ENCODE data around the gene ABHD6.
"Not testable (repeated sequence)": the region's sequence is repeated elsewhere in the genome, so short reads cannot be mapped to it uniquely, and the experiment has no call there.

The ABHD6 gene, protein sequence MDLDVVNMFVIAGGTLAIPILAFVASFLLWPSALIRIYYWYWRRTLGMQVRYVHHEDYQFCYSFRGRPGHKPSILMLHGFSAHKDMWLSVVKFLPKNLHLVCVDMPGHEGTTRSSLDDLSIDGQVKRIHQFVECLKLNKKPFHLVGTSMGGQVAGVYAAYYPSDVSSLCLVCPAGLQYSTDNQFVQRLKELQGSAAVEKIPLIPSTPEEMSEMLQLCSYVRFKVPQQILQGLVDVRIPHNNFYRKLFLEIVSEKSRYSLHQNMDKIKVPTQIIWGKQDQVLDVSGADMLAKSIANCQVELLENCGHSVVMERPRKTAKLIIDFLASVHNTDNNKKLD

DNA sequence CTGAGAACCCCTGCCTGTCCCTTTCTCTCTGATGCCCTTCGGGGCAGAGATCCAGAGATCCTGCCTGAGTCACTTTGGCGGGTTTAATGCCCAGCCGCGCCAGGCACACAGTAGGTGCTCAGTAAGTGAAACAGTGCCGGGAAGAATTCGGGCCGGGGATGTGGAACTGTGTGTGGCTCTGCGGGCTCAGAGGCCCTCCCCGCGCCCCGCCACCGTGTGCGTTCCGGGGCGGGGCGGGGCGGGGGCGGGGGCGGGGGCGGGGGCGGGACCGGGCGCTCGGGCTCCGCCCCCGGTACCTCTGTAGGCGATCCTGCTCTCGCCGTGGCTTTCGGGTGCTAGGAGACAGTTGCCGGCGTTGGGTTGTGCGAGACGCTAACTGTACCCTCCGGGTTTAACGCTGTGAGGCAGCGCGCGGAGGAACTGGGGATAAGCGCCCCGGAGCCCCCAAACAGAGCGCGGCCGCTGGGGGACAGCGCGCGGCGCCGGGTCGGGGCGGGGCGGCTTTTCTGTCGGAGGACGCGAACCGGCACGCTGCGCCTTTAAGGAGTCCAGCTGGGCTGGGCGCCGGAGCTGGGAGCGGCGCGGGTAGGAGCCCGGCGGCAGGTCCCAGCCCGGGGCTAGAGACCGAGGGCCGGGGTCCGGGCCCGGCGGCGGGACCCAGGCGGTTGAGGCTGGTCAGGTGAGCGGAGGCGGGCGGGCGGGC lies at the start of gene ABHD6:
Gene ABHD6 (plus strand): TSS at position 555 of the 703 bp plus-strand sequence. CDS start 18,795 bp downstream, outside the sequence.
- DNase-seq (ENCODE audit: low spot score) = peak; percentile 69

DNA sequence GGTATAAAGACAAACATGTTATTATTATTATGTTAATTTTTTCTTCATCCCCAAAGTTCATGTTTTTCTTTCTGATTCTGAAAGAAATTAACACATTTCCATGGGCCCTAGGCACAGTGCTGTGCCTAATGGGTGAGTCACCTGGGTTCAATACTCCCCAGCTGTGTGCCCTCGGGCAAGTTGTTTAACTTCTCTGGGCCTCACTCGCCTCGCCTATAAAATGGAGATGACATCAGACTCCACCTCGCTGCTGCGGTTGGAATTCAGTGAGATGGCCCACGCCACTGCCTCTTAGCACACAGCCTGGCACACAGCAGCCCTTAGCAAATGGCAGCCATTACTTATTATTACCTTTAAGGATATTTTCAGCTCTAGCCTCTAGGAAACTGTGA lies 49.4 kb upstream of the ABHD6 start:
- DNase-seq (ENCODE audit: low spot score) = no peak

DNA sequence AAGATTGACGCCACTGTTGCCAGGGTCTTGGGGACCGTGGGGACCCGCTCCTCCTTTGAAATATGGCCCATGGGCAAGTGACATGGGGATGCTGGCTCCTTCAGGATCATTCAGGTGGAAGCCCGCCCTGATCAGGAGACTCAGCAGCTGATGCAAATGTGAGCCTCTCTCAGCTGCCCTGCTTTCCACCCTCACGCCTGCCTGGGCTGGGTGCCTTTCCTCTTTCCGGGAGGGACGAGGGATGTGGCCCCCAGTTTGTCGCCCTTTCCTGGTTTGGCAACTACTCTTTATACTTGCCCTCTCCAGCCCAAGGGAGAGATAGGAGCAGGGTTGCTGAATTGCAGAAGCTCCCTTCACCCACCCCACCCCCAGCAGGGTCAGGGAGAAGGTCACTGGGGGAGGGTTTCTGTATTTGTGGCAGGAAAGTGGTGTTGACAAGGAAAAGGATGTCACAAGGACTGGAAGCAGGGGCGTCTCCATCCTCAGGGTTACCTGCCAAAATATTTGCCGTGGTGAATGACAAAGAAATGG lies 48.6 kb upstream of the ABHD6 start:
- DNase-seq (ENCODE audit: low spot score) = no peak

DNA sequence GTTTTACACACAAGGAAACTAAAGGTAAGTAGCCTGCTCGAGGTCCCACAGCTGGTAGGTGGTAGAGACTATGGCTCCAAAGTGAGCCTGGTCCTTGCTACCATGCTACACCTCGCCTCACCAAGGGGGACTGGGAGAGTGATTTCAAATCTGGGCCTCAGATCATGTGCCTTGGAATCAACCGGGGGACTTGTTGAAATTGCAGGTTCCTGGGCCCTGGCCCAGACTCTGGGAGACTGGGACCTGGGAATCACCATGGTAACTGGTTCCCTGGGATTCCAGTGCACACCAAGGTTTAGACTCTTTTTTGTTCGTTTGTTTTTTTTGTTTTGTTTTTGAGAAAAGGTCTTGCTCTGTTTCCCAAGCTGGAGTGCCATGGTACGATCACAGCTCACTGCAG lies 47.9 kb upstream of the ABHD6 start:
- no peak for DNase-seq (ENCODE audit: low spot score)

DNA sequence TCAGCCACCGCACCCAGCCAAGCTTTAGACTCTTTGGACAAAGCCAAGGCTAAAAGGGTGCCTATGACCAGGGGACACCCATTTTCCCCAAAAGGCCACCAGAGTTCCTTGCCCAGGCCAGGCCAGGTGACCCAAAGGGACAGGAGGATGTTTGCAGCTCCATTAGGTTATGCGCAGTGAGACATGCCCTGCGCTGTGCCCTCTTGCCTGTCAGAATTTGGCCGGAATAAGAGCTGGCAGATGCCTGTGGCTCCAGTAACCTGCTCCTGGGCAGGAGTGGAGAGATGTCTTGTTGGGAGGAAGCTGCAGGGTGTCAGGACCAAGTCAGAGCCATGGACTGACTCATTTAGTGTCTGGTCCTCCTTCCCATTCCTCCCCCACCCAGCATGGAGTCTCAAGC lies 47.3 kb upstream of the ABHD6 start:
- no peak for DNase-seq (ENCODE audit: low spot score)

DNA sequence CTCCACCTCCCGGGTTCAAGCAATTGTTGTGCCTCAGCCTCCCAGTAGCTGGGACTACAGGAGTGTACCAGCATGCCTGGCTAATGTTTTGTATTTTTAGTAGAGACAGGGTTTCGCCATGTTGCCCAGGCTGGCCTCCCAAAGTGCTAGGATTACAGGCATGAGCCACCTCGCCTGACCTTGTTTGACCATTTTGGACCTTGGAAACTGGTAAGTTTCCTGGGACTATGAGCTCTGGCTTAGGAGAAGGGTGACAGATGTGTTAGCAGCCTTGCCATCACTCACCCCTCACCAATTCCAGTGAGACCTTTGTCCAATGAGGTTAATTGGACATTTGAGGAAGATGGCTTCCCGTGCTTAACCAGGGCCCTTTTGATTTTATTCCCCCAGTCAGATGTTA lies 46.7 kb upstream of the ABHD6 start:
- no peak for DNase-seq (ENCODE audit: low spot score)

DNA sequence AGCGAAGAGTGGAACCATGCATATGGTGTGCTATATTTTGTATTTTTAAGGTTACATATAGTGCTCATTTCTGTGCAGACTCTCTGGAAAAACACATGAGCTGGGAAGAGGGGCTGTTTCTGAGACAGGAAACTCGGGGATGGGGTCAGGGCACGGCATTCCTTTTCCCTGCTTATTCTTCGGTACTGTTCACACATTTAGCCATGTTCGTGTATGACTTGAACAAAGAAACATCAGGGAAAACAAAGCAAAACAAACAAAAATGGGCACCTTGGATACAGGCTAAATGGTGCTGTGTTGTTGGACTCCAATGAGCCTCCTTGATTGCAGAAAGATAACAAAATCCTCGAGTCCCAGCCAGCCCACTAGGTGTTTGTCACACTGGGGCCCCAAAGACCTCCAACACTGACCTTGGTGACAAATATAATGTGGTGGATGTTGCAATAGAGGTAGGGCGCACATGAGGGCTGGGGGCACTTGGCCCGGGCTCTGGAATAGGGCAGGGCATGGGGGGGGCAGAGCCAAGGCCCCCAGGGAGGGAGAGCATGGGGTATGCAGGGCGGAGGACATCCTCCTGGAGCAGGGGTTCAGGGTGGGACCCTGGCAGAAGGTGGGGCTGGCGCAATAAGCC lies 46.1 kb upstream of the ABHD6 start:
- DNase-seq (ENCODE audit: low spot score) = no peak

DNA sequence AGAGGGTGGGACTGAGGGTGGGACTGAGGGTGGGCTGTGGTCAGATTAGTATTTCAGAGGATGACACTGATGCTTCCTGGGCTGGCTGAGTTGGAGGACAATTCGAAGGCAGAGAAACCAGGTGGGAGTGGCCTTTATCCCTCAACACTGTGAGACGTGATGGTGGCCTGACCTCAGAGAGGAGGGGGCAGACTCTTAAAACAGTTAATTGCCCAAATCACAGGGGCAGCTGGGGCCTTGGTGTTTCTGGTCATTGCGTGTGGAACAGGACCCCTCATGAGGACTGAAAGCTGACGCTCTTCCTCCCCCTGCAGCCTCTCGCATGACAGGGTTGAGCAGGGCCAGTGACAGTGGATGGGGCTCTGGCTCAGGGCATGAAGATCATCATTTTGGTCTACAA lies 45.5 kb upstream of the ABHD6 start:
- no peak for DNase-seq (ENCODE audit: low spot score)

DNA sequence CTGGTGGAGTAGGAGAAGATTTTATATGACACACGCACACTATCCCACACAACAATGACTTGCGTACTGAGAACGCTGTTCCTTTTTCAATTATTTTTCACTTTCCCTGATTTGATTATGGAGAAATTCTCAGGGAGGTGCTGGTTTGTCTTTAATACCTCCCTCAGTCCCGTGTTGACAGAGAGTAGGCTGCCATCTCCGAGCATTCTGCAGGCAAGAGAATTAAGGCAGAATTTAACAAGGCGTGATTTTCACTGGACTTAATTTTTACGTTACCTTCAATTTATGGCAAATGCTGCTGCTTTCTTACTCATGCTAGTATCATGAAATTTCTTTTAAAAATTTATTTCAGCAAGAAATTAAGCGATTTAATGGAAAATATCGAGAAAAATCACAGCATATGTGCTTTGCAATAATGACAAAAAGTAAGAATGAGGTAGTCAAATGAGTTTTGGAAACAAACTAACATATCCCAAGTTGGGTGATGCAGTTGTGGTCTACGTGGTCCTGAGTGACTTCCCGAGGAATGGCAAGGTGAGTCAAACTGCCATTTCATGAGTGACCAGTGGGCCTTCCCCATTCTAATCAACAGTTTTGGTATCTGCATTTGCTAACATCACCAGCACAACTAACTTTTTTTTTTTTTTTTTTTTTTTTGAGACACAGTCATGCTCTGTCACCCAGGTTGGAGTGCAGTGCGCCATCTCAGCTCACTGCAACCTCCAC lies 43.7 kb upstream of the ABHD6 start:
- no peak for DNase-seq (ENCODE audit: low spot score)

DNA sequence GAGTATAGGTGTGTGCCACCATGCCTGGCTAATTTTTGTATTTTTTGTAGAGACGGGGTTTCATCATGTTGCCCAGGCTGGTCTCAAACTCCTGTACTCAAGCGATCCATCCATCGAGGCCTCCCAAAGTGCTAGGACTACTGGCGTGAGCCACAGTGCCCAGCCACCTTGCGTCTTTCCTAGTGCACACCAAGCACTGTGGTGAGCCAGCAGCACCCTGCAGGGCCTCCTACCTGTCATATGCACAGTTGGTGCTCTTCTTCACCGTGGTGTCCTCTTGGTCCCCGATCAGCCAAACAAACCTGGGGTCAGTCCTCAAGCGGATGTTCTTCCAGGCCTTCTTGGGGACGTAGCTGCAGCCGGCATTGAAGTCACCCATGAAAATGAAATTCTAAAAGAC lies 40.0 kb upstream of the ABHD6 start:
- DNase-seq (ENCODE audit: low spot score) = no peak

DNA sequence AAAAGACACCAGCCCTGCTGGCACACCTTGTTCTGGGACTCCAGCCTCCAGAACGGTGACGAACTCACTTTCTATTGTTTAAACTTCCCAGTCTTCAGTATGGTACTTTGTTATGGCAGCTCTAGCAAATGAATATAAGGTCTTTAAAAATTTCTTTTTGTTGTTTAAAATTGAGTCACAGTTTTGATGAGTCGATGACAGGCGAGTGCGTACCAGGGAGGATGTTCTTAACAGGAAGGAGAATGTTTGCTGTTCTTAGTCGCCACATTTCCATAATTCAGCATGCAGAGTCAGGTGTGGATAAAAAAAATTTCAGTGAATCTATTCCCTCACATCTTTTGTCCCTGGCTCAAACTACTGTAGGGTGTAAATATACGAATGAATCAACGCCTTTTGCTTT lies 39.2 kb upstream of the ABHD6 start:
- no peak for DNase-seq (ENCODE audit: low spot score)

DNA sequence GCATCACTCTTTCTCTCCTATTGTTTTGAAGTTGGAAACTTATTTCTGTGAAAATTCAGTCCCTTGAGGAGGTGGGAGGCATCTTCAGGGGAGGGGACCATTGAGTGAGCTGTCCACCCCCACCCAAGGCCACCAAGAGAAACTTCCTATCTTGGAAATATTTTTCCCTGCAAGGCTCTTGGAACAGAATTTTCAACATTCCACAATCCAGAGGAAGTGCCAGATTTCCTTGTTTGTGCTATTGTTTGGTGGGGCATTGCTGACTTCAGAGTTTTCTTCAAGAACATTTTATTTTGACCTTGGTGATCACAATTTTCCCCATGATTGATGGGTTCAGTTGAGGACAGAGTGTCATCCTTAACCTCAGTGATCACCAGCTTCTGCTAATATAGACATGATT lies 38.8 kb upstream of the ABHD6 start:
- no peak for DNase-seq (ENCODE audit: low spot score)

DNA sequence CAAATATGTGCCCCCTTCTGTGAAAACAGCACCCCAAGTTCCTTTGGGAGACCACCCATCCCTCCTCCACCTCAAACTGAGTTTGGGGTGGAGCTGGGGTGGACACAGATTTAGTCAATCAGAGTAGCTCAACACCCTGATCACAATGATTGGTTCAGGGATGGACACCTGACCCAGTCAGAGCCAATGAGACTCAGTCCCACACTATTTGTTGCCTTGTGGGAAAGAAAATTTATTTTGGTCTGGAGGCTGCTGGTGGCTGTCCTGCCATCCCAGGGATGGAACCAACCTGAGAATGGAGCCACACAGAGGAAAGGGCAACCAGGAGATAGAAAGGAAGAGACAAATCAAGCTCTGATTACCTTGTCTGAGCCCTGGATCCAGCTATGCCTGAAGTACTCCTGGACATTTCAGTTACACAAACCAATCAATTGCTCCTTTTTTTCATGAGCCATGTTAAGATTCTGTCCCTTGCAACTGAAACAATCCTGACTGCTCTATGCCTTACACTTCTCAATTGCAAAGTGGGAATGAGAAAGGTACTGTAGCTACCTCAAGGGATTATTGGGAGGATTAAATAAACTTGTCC lies 37.4 kb upstream of the ABHD6 start:
- DNase-seq (ENCODE audit: low spot score) = no peak

DNA sequence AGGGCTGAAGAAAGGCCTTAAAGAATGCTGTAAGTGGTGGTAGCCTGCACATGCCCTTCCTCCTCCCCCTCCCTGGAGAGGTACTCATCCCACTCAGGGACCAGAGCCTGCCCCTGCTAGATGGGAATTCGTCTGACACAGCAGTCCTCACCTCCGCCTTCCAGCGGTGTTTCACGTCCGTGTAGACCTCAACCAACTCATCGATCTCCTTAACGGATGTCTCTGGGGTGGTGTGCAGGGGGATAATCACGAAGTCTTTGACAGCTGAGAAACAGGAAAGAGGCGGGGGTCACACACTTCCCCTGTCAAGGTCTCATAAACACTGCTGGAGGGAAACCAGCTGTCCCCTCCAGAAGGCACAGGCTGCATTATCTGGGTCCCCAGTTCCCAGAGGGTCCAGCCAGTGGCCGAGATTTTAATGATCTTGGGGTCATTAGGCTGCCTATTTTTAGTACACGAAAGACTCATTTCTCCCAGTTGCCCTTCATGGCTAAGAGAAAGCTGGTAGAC lies 36.7 kb upstream of the ABHD6 start:
- no peak for DNase-seq (ENCODE audit: low spot score)

DNA sequence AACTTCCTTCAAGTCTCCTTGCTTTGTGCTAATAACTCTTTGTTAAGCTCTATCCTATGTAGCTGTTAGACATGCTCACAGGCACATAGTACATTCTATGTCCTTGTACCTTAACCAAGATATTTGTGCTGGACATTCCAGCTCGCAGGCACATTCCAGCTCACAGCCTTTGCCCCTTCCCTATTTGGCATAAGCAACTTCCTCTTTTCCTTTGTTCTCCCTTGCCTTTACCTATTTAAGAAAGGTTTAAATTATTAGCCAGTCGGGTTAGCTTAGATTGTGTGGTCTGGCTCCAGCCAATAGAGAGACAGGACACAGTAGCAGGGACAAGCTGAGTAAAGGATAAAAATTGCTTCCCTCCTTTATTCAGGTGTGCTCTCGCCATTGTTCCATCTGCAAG lies 36.1 kb upstream of the ABHD6 start:
- not testable (repeated sequence) for DNase-seq (ENCODE audit: low spot score)

DNA sequence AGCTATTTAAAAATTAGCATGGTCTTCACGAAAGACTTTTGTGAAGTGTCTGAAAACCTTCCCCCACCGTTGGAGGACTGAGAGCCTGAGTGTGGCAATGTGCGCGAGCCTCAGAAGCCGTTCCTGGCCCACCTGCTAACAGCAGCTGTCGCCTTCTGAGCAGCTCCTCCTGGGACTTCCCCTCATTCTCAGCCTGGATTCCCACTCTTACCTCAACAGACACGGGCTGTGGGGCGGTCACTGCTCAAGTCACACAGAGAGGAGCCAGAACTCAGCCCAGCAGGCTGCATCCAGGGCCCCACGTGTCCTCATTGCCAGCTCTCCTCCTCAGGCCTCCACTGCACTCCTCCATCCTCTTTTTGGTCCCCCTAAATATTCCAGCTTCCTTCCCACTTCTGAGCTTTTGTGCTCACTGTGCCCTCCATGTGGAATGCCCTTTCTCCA lies 34.7 kb upstream of the ABHD6 start:
- no peak for DNase-seq (ENCODE audit: low spot score)

DNA sequence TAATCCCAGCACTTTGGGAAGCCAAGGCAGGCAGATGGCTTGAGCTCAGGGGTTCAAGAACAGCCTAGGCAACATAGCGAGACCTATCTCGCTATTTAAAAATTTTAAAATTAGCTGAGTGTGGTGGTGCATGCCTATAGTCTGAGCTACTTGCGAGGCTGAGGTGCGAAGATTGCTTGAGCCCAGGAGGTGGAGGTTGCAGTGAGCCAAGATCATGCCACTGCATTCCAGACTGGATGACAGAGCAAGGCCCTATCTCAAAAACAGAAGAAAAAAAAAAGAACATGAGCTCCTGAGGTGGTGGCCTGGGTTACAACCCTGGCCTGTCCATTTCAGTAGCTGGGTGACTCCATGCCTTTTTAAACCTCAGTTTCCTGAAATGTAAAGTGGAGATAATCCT lies 34.1 kb upstream of the ABHD6 start:
- no peak for DNase-seq (ENCODE audit: low spot score)

DNA sequence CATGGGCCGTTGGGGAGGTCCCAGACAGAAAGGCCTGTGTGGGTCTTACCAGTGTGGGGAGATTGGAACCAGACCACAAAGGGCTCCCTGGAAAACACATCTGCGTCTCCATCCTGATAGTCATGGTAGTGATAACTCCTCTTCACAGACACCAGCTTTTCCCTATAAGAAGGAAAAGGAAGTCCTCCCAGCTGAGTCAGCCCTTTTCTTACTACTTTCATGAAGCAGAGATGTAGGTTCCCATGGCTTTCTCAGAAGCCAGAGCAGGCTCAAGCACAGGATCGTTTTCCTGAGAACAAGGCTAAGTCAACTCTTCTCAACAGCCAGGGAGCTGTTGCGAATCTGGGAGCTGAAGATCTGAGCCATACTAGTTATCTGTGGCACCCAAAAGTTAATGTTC lies 32.9 kb upstream of the ABHD6 start:
- DNase-seq (ENCODE audit: low spot score) = no peak

DNA sequence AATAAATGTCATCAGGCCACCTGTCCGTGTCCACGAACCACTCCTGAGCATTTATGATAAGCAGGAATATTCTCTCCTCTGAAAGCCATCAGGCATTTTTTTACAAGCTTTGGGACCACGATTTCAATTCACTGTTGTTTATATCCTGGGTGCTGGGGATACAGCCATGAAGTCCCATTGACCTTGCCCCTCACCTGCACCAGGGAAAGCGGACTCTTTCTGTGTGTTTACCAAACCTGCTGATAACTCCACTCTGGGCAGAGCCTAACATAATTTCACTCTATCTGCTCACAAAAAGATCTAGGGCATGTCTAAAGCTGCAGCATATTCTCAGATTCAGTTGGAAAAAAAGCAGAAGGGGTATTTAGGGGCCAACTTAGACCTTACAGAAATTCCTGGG lies 31.6 kb upstream of the ABHD6 start:
- no peak for DNase-seq (ENCODE audit: low spot score)

DNA sequence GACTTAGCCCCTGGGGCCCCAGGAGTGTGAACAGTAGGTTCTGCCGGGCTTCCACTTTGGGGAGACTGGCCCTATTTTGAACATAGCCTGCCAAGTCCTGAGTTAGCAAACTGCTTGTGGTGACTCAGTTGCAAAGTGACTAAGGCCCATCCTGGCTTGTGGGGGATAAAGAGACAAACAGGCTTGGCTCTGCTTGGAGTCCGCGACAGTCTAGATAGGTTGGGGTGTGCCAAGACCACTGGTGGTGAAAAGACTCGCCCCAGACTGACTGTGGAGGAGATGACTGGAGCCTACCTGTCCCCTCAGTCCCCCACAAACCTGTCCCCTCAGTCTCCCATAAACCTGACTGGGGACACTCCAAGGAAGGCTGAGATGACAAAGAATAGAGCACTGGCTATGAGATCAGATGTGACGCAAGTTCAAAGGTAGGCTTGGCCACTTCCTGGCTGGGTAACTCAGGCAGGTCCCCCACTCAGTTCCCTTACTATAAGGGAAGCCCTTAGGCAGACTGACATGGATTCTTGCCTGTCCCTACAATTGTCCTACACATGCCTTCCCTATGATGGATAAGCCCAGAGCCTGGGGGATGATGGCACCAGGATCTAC lies 31.1 kb upstream of the ABHD6 start:
- DNase-seq (ENCODE audit: low spot score) = no peak

DNA sequence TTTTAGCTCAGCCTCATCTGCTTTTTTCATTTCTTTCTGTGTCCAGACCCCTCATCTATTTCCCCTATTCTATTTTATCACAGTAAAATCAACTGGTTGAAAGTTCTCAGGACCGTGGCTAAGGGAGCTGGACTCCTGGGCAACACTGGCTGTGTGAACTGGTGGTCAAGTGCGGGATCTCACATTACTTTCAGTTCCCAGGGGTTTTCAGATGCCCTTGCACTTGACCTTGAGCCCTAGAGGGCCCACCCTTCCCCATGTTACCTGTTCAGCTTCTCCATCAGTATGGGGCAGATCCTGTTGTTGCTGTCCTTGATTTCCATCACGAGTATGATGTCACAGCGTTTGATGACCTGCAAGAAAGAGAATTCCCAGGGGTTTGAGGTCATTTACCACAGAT lies 29.6 kb upstream of the ABHD6 start:
- DNase-seq (ENCODE audit: low spot score) = no peak

All from COLO829 (cell line).